RCC 7860 (cell line): ENCODE measurements around the gene PVRIG.
A peak's percentile ranks its signal among the peaks of the same experiment; 100 is the strongest.
"Not testable (repeated sequence)": the region's sequence is repeated elsewhere in the genome, so short reads cannot be mapped to it uniquely, and the experiment has no call there.

Experiments used
- DNase-seq: peaks from one replicate; pipeline ENCODE4 v3.0.0-alpha.2; 2015; ENCODE audit warnings: low spot score
- FAIRE-seq: peaks from 2 replicates; lab custom pipeline; 2012; peaks lifted over from hg19 to GRCh38; lab: Jason Lieb, UNC

The PVRIG gene

DNA sequence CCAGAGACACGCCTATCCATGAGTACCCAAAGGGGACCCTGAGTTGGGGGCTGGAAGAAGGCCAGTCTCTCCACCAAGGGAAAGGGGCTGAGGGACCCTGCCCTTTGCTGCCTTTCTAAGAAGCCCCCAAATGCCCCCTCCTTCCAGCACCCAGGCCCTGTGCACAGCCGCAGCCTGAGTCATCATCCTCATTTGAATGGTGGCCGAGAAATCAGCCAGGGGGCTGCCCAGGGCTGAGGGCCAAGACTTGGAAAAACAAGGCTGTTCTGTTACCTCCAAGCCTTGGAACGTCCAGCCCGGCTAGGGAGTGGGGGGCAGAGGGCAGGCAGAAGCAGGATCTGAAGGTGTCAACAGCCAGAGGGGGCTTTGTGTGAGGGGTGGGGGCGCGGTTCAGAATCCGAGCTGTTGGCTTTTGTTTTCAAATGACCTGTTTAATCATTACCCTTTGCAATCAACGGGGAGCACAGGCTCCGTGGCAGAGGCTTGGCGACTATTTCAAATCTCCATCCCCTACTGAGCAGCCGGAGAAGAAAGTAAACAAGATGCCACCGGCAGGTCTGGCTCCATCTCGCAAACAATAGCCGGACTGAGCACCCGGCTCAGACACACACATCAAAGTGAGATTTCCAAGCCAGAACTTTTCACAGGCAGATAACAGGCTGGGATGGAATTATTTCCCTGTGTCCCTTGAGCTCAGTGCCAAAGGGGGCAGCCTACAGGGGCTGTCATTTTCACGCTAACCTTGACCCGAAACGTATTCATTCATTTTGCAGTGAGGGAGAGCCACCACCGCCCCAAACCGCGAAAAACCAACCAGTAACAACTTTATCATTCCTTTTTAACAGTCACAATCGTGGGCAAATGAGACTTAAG is 50.5 kb downstream of the PVRIG start:
- DNase-seq = peak; percentile 20
- FAIRE-seq = not testable (repeated sequence)
